Measurements from ENCODE around the gene MPHOSPH10.

DNA sequence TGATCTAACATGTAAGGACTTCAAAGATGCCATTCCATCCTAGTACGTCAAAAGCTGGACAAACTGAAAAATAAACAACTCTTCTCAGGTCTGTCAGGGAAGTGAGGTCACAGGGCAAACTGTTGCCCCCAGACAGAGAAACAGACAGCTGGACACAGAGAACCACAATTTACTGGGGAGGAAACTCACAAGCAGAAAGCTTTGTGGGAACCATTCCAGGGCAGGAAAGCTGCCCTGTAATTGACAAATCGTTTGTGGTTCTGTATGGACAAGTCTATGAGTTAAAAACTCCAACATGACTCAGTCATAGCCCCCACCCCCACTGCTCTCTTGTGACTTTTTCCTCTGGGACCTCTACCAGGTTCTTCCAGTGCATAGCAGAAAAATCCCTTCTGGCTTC lies 28.8 kb upstream of the MPHOSPH10 start:
- TF ChIP-seq, protein P1, sequence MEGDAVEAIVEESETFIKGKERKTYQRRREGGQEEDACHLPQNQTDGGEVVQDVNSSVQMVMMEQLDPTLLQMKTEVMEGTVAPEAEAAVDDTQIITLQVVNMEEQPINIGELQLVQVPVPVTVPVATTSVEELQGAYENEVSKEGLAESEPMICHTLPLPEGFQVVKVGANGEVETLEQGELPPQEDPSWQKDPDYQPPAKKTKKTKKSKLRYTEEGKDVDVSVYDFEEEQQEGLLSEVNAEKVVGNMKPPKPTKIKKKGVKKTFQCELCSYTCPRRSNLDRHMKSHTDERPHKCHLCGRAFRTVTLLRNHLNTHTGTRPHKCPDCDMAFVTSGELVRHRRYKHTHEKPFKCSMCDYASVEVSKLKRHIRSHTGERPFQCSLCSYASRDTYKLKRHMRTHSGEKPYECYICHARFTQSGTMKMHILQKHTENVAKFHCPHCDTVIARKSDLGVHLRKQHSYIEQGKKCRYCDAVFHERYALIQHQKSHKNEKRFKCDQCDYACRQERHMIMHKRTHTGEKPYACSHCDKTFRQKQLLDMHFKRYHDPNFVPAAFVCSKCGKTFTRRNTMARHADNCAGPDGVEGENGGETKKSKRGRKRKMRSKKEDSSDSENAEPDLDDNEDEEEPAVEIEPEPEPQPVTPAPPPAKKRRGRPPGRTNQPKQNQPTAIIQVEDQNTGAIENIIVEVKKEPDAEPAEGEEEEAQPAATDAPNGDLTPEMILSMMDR (IDR thresholded peaks at IDR 0.05), result no peak
- TF ChIP-seq EZH2 (IDR thresholded peaks at IDR 0.05; ENCODE audit: borderline replicate concordance, insufficient read depth, low read depth, low read length, poor library complexity, severe bottlenecking), result no peak
